GM18870 (cell line): ENCODE results near the gene PERCC1.
"Not testable (repeated sequence)": the region's sequence is repeated elsewhere in the genome, so short reads cannot be mapped to it uniquely, and the experiment has no call there.

Source experiments
- ATAC-seq: cut with Tn5 transposase; IDR thresholded peaks from one replicate; pipeline ENCODE4 v1.9.1; 2021; ENCODE audit warnings: moderate library complexity; ENCODE audit not compliant: unreplicated experiment

PERCC1 gene

GRCh38 chr16:1466054-1466453 is 35.2 kb downstream of the PERCC1 start:
- no peak for ATAC-seq

- no peak for ATAC-seq
Measured at GRCh38 chr16:1466968-1467521, 36.2 kb downstream of the PERCC1 start.

DNA sequence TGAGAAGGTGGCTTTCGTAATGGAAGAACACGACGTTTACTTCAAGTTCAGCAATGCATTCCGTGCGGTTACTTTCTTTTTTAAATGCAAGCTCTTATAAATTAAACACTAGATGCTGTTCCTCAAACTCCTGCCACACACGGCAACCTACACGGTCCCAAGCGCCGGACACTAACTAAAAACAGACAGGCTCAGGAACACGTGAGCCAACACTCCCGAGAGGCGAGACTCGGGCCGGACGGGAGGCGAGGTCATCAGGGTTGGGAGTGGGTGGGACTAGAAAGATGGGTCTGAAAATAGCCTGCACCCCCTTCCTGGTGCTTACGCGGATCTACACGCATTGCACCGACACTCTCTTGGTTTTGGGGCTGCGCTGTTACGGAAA is 37.5 kb downstream of the PERCC1 start:
- no peak for ATAC-seq

DNA sequence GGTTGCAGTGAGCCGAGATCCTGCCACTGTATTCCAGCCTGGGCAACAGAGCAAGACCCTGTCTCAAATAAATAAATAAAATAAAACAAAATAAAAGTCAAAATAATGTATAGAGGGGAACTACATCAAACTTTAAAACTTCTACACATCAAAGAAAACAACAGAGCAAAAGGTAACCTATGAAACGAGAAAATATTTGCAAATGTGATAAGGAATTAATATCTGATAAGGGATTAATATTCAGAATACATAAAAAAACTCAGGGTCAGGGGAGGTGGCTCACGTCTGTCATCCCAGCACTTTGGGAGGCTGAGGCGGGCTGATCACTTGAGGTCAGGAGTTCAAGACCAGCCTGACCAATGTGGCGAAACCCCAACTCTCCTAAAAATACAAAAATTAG is 38.3 kb downstream of the PERCC1 start:
- not testable (repeated sequence) for ATAC-seq

DNA sequence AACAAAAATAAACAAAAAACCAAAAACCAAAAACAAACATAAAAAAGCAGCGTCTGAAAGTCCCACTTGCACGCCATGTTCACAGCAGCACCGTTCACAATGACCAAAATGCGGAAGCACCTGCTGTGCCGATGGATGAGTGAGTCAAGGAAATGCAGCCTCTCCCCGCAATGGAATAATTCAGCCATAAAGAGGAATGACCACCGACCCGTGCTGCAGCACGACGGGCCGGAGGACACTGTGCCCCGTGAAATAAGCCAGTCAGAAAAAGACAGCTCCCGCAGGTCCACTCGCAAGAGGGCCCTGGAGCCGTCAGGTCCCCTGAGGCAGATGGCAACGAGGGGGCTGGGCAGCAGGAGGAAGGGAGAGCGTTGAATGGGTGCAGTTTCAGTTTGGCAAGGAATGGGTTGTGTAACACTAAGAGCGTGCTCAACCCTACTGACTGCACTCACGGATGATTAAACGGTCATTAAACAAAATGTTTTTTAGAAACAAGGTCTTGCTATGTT is 38.9 kb downstream of the PERCC1 start:
- ATAC-seq, result no peak

DNA sequence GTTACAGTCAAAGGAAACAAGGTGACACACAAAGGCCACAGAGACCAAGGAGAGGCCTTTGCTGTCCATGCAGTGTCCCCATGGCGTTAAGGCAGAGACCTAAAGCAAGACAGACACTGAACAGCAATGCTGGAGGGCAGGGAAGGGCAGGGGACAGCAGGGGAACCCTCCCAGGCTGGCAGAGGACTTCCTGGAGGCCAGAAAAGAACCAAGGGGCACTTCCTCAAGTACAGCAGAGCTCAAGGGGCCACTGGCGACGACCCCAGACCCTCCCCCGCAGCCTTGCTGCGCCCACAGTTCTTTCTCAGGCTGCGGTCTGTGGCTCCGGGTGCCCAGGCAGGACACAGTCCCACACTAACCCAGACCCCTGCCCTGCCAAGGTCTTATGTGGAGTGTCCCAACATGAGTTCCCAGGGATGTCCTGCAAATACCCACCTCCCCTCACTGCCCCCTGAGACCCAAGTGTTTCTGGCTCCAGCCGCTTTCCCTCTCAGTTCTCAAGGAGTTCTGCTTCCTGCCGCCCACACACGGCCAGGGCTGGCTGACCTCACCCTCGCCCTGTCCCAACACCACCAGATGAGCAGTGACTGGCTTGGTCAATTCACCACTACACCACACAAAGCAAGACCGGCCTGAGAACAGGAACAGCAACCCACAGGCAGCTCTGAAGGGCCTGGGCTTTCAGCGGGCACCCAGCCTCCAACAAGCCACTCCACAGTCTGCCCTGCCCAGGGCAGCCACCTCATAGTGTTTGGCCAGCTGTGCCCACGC is 39.8 kb downstream of the PERCC1 start:
- no peak for ATAC-seq

DNA sequence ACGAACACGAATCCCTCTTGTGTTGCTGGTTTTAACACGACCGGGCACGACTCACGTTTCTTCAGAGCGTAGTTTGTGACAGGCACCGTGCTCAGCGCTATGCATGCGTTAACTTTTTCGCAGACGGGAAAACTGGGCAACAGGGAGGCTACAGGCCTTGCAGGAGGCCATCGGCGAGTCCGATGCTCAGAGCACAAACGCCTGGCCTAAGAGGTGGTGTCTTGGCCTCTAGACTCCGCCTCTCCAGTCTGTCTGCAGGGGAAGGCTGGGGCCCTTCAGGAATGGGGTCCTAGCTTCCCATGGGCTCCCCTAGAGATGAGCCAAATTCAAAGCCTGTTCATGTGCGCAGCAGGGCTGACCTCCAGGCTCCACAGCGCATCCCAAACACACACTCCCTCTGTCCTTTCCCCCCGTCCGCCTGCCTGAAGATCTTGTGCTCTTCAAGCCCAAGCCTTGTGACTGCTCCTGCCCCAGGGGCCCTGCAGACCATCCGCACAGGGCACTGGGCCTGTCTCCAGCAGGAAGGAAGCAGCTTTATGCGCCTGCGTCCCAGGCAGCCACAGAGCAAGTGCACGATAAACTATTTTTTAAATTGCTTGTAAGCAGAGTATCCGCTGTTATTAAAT is 40.8 kb downstream of the PERCC1 start:
- ATAC-seq, result no peak

DNA sequence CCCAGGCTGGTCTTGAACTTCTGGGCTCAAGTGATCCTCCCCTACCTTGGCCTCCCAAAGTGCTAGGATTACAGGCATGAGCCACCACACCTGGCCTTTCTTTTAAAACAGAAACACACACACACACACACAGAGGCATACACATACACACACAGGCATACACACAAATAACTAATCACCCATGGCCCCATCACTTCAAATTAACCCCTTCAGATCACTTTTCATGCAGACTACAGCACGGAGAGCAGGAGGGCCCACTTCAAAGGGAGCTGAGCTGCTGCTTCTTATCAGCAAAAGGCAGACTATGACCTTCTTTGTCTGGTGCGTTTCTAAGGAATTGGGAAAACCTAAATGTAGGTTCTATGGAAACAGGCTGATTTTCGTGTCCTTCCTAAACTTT is 42.1 kb downstream of the PERCC1 start:
- ATAC-seq, result no peak

DNA sequence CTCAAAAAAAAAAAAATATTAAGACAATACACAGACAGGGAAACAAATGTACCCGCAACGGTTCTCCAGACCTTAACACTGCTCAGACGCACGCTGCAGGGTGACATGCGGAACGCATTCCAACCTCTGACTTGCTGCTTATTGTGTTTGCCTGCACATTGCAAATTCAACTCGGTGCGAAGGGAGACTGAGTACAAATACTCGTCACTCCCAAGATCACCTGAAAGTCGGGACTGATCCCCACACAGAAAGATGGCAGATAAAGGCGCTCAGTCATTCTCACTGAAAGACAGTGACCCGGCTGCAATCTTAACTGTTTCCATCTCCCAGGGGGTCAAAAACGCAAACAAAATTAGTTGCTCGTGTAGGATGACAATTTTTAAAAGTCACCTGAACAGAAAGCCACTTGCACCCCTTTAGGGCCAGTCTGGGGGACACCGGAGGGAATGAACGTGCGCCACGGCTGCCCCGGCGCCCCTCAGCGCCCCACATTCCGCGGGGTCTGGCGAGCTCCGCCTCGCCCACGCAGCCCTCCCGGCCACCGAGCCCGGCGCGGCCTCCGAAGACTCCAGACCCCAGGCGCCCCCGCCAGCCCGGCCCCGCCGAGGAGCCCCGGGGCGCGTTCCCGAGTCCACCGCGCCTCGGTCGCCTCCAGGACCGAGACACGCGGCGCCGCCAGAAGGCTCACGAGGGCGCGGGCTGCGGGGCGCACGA is 43.4 kb downstream of the PERCC1 start:
- ATAC-seq, result no peak

GRCh38 chr16:1474796-1475551 is 44.1 kb downstream of the PERCC1 start, which contains the start of gene CLCN7:
TSS of gene CLCN7 (minus strand) at chr16:1475028. CDS start at chr16:1474974, 54 bp downstream.
- ATAC-seq, result peak; percentile 48

- ATAC-seq, result no peak
Measured at GRCh38 chr16:1475552-1476114, 44.8 kb downstream of the PERCC1 start.

- ATAC-seq, result no peak
Measured at GRCh38 chr16:1477033-1477432, 46.2 kb downstream of the PERCC1 start.

- not testable (repeated sequence) for ATAC-seq
Measured at GRCh38 chr16:1478937-1479336, 48.1 kb downstream of the PERCC1 start.

GRCh38 chr16:1481906-1482835 is 51.3 kb downstream of the PERCC1 start:
- no peak for ATAC-seq
